A549 (cell line): ENCODE measurements around the gene SERBP1. TPM values are rescaled to one million over a fixed set of nuclear protein-coding genes. Genes with fewer than 3 reads are reported as not detected.
A peak's percentile ranks its signal among the peaks of the same experiment; 100 is the strongest.
"Not testable (repeated sequence)": the region's sequence is repeated elsewhere in the genome, so short reads cannot be mapped to it uniquely, and the experiment has no call there.

Experiments used
- ATAC-seq, 2 experiments: fragments of 200-7000 bp in 1 of 2; fragments of >200 bp in 1 of 2; cut with Nextera tagmentation in 1 of 2; cut with Tn5 transposase in 1 of 2; 3 replicates each; pipeline versions ENCODE4 v1.8.0 to v1.9.1; 2018 to 2020; ENCODE audit warnings: mild to moderate bottlenecking in 1 of 2, moderate library complexity in 1 of 2
- CTCF ChIA-PET: fragments of 300-600 bp; sonication (Branson Sonifier 250); formaldehyde crosslinking; extraction: SDS; loops from one replicate; lab custom pipeline; 2021; ENCODE audit warnings: antibody characterized with exemption, inconsistent platforms; lab: Yijun Ruan, JAX
- POLR2A ChIA-PET: fragments of 350-600 bp; formaldehyde crosslinking; extraction: SDS; loops from one replicate; lab custom pipeline; 2021; ENCODE audit warnings: antibody characterized with exemption, inconsistent platforms; lab: Yijun Ruan, JAX
- DNase-seq, 2 experiments: peaks; one replicate each; pipeline versions ENCODE4 v3.0.0 to v3.0.0-alpha.2; 2011 to 2016; ENCODE audit warnings: low read depth in 1 of 2, low spot score in 1 of 2
- FAIRE-seq: peaks from 2 replicates; lab custom pipeline; 2011; peaks lifted over from hg19 to GRCh38; lab: Jason Lieb, UNC
- H3K27ac ChIP-seq, 2 experiments: fragments of >200 bp; sonication (Bioruptor Twin); formaldehyde crosslinking; 3 replicates each; pipeline ENCODE4 v1.5.1; 2016 to 2017
- H3K4me1 ChIP-seq: fragments of >200 bp; sonication (Bioruptor Twin); formaldehyde crosslinking; 3 replicates; pipeline ENCODE4 v1.6.1; 2016
- H3K4me2 ChIP-seq: fragments of >200 bp; sonication (Bioruptor Twin); formaldehyde crosslinking; 3 replicates; pipeline ENCODE4 v1.6.1; 2016
- H3K4me3 ChIP-seq: fragments of >200 bp; sonication (Bioruptor Twin); formaldehyde crosslinking; 3 replicates; pipeline ENCODE4 v1.5.1; 2016
- H3K9me3 ChIP-seq: fragments of >200 bp; sonication (Bioruptor Twin); formaldehyde crosslinking; 3 replicates; pipeline ENCODE4 v1.6.1; 2016
- BHLHE40 ChIP-seq: IDR thresholded peaks from 2 replicates; pipeline ENCODE4 v1.6.1; 2012; ENCODE audit warnings: low read depth, low read length, inconsistent platforms
- CEBPB ChIP-seq, 2 experiments: fragments of >200 bp in 1 of 2; sonication (Bioruptor Twin) in 1 of 2; formaldehyde crosslinking in 1 of 2; IDR thresholded peaks; 2 replicates each; pipeline ENCODE4 v1.6.1; 2012 to 2016
- CHD2 ChIP-seq: fragments of 150-350 bp; IDR thresholded peaks from 2 replicates; pipeline ENCODE4 v1.6.1; 2014; ENCODE audit warnings: low read length; ENCODE audit not compliant: partially characterized antibody
- HOXA7 ChIP-seq: fragments of 250-450 bp; sonication (Bioruptor Pico); IDR thresholded peaks from 2 replicates; pipeline ENCODE4 v1.5.0; 2020; ENCODE audit warnings: mild to moderate bottlenecking, moderate library complexity
- MYC ChIP-seq: IDR thresholded peaks from 2 replicates; pipeline ENCODE4 v1.6.1; 2012; ENCODE audit warnings: mild to moderate bottlenecking, inconsistent platforms, low read length, improper control_type of control experiment, borderline replicate concordance
- PBX3 ChIP-seq: IDR thresholded peaks from 2 replicates; pipeline ENCODE4 v1.6.1; 2012
- PHF8 ChIP-seq: fragments of 200-600 bp; sonication (generic); IDR thresholded peaks from 2 replicates; pipeline ENCODE4 v1.6.1; 2016; ENCODE audit warnings: low read depth, mild to moderate bottlenecking, antibody characterized with exemption, moderate library complexity, borderline replicate concordance
- SREBF2 ChIP-seq: fragments of 450-650 bp; IDR thresholded peaks from 2 replicates; pipeline ENCODE4 v1.6.1; 2014; ENCODE audit warnings: mild to moderate bottlenecking, moderate library complexity
- WGBS: methylation state at CpG from one replicate; pipeline ENCODE4 v1.1.6; 2017; ENCODE audit errors: missing lambda C conversion rate; 5-methylcytosine and 5-hydroxymethylcytosine counted together
- polyA plus RNA-seq, 4 experiments: library from polyadenylated mRNA; depleted of rRNA in 3 of 4; stranded (reverse); fragments of >200 nt; fragmentation: RNase III in 1 of 4; extraction: RNeasy Plus Mini Kit Qiagen cat#74134 plus additional on column Dnase treatment in 1 of 4; gene quantifications; 2 replicates in 3 of 4; 3 replicates in 1 of 4; pipeline ENCODE4 v1.2.3, GENCODE V29; 2011 to 2017
- TF ChIP-seq, protein P1 (sequence below): fragments of 150-350 bp; IDR thresholded peaks from 2 replicates; pipeline ENCODE4 v1.6.1; 2014; ENCODE audit warnings: low read depth, mild to moderate bottlenecking, low read length
- TF ChIP-seq, protein P2 (sequence below): fragments of 200-600 bp; sonication (generic); IDR thresholded peaks from 2 replicates; pipeline ENCODE4 v1.6.1; 2016; ENCODE audit warnings: antibody characterized with exemption, mild to moderate bottlenecking, moderate library complexity

SERBP1 gene
- polyA plus RNA-seq, 2 of the 4 experiments (the other 2 are of a cell fraction) = 237 to 333 TPM

DNA sequence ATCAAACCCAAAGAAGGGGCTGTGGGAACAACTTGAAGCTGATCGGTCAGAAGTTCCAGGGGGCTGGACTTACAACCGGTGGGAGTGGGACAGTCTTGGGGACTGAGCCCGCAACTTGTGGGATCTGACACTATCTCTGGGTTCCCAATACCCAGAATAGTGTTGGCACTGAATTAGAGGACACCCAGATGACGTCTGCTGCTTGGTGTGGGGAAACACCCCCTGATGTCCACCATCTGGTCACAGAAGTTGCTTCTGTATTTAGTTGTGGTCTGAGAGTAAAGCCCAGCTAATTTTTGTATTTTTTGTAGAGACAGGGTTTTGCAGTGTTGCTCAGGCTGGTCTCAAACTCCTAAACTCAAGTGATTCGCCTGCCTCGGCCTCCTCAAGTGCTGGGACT is 28.8 kb downstream of the SERBP1 start:
- 92% methylated on average over 6 of the region's 6 CpGs for whole genome bisulfite sequencing
- ATAC-seq (no peak; a peak in 1 of 6 replicates), FAIRE-seq (no peak), DNase-seq (no peak)
- H3K4me1 ChIP-seq = peaks cover 12% of the 10 kb centered on the region; the same call in 2 of the 3 replicates
- H3K9me3 ChIP-seq = no peaks in the 10 kb centered on the region
- ChIA-PET POLR2A (interaction anchor here (1.3 kb wide), 1 partner anchor 80 kb away, joined by 3 read pairs; no protein-coding TSS in a partner anchor), CTCF (no interaction called here)
- H3K27ac ChIP-seq = no peak overlapping the region
- H3K4me2 ChIP-seq = no peak overlapping the region
- TF ChIP-seq, protein P1, sequence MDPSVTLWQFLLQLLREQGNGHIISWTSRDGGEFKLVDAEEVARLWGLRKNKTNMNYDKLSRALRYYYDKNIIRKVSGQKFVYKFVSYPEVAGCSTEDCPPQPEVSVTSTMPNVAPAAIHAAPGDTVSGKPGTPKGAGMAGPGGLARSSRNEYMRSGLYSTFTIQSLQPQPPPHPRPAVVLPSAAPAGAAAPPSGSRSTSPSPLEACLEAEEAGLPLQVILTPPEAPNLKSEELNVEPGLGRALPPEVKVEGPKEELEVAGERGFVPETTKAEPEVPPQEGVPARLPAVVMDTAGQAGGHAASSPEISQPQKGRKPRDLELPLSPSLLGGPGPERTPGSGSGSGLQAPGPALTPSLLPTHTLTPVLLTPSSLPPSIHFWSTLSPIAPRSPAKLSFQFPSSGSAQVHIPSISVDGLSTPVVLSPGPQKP = no peak
- TF ChIP-seq, protein P2, sequence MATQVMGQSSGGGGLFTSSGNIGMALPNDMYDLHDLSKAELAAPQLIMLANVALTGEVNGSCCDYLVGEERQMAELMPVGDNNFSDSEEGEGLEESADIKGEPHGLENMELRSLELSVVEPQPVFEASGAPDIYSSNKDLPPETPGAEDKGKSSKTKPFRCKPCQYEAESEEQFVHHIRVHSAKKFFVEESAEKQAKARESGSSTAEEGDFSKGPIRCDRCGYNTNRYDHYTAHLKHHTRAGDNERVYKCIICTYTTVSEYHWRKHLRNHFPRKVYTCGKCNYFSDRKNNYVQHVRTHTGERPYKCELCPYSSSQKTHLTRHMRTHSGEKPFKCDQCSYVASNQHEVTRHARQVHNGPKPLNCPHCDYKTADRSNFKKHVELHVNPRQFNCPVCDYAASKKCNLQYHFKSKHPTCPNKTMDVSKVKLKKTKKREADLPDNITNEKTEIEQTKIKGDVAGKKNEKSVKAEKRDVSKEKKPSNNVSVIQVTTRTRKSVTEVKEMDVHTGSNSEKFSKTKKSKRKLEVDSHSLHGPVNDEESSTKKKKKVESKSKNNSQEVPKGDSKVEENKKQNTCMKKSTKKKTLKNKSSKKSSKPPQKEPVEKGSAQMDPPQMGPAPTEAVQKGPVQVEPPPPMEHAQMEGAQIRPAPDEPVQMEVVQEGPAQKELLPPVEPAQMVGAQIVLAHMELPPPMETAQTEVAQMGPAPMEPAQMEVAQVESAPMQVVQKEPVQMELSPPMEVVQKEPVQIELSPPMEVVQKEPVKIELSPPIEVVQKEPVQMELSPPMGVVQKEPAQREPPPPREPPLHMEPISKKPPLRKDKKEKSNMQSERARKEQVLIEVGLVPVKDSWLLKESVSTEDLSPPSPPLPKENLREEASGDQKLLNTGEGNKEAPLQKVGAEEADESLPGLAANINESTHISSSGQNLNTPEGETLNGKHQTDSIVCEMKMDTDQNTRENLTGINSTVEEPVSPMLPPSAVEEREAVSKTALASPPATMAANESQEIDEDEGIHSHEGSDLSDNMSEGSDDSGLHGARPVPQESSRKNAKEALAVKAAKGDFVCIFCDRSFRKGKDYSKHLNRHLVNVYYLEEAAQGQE = no peak
- TF ChIP-seq HOXA7 (CRISPR knock-in tag) = no peak
- no peak for TF ChIP-seq CHD2
- TF ChIP-seq, all 56 proteins: peak for 0
- no peak overlapping the region for H3K4me3 ChIP-seq

DNA sequence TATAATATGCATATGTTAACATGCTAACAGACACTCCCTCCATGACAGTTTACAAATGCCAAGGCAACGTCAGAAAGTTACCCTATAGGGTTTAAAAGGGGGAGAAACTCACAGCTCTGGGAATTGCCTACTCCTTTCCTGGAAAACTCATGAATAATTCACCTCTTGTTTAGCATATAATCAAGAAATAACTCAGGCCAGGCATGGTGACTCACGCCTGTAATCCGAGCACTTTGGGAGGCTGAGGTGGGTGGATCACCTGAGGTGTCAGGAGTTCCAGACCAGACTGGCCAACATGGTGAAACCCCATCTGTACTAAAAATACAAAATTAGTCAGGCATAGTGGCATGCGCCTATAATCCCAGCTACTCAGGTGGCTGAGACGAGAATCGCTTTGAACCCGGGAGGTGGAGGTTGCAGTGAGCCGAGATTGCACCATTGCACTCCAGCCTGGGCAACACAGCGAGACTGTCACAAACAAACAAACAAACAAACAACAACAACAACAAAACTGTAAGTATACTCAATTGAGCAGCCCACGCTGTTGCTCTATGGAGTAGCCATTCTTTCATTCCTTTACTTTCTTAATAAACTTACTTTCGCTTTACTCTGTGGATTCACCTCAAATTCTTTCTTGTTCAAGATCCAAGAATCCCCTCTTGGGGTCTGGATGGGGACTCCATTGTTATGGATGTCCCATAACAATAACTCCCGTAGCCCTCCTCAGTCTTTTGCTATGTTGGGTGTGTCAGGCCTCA is 30.0 kb downstream of the SERBP1 start:
- FAIRE-seq, H3K9me3 ChIP-seq, ATAC-seq, CTCF ChIA-PET, H3K27ac ChIP-seq, H3K4me2 ChIP-seq, H3K4me1 ChIP-seq, H3K4me3 ChIP-seq: not testable (repeated sequence)
- POLR2A ChIA-PET = interaction anchor here (1.3 kb wide), 1 partner anchor 81 kb away, joined by 3 read pairs; no protein-coding TSS in a partner anchor
- WGBS = 92% methylated on average over 12 of the region's 12 CpGs
- DNase-seq = peak in 1 of 2 experiments; percentile 7

GRCh38 chr1:67399199-67399993 is 30.8 kb downstream of the SERBP1 start:
- Histone ChIP-seq H3K4me1 (peaks cover 1% of the 10 kb centered on the region; the same call in 1 of the 3 replicates), H3K9me3 (no peaks in the 10 kb centered on the region)
- TF ChIP-seq PBX3 (no peak), MYC (no peak), SREBF2 (no peak), BHLHE40 (no peak), PHF8 (no peak), CEBPB (IDR thresholded peaks at IDR 0.05) (no peak)
- TF ChIP-seq, protein P1 = no peak
- TF ChIP-seq, protein P2 = no peak
- TF ChIP-seq, all 56 proteins: peak for 0
- POLR2A ChIA-PET = no interaction called here
- FAIRE-seq (no peak), DNase-seq (no peak), ATAC-seq (no peak)
- CTCF ChIA-PET = no interaction called here
- no peak overlapping the region for H3K4me3 ChIP-seq
- no peak overlapping the region for H3K4me2 ChIP-seq
- 74% methylated on average over 7 of the region's 7 CpGs for WGBS
- no peak overlapping the region for H3K27ac ChIP-seq
